Measurements from ENCODE around the gene MAML3. TPM values are rescaled to one million over a fixed set of nuclear protein-coding genes. Genes with fewer than 3 reads are reported as not detected.

MAML3 gene
- polyA plus RNA-seq, 3 donors, result 16.4 to 16.8 (median 16.8) TPM

GRCh38 chr4:140131675-140132229 is 22.2 kb downstream of the MAML3 start:
- no peak for DNase-seq (ENCODE audit: low read depth in 3 of 3, low spot score in 2 of 3)

DNA sequence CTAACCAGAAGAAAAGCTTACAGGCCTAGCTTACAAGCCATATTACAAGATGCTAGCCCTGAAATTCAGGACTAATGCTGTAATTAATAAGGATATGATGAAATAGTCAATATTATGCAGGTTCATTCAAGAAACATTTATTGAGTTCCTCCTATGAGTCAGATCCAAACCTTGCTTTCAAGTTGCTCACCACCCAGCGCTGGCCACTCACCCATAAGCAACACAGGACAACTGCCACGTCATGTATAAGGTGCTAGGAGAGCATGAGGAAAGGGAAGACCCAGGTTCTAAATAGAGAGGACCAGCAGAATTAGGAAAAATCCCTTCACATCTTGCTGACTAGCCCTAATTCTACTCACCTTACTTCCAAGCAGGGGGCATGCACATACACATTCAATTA is 23.3 kb downstream of the MAML3 start:
- no peak for DNase-seq (ENCODE audit: low read depth in 3 of 3, low spot score in 2 of 3)

- DNase-seq (ENCODE audit: low read depth in 3 of 3, low spot score in 2 of 3), result no peak
Measured at GRCh38 chr4:140127422-140127821, 26.6 kb downstream of the MAML3 start.

DNA sequence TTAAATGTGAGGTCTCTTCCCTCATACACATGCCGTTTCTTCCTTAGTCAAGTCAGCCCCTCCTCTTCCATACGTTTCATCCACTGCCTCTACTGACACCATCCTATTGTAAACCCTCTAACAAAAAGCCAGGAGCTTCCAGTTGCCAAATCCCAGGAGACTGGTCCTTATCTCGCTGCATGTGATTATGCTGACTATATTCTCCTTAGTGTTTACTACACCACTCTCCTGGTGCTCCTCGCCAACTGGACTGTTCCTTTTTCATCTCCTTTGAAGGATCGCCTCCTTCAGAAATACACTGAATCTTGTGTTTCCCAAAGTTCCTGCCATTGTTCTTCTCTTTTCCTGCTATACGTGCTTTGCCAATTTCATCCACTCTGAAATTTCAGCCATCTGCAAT is 27.7 kb downstream of the MAML3 start:
- DNase-seq (ENCODE audit: low read depth in 3 of 3, low spot score in 2 of 3), result no peak

DNA sequence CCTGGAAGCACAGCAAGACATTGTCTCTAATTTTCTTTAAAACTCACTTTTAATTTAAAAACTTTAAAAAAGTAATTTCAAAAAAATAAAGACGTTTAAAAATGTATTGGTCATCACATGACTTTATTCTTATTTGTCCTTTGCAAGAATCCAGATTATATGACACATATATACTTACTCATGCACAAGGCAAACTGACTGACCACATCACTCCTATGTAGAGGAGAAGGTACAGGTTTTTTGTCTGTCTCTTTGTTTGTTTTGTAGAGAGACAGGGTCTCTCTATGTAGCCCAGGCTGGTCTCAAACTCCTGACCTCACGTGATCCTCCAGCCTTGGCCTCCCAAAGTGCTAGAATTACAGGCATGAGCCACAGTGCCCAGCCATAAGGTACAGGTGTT is 28.6 kb downstream of the MAML3 start:
- DNase-seq (ENCODE audit: low read depth in 3 of 3, low spot score in 2 of 3), result no peak

DNA sequence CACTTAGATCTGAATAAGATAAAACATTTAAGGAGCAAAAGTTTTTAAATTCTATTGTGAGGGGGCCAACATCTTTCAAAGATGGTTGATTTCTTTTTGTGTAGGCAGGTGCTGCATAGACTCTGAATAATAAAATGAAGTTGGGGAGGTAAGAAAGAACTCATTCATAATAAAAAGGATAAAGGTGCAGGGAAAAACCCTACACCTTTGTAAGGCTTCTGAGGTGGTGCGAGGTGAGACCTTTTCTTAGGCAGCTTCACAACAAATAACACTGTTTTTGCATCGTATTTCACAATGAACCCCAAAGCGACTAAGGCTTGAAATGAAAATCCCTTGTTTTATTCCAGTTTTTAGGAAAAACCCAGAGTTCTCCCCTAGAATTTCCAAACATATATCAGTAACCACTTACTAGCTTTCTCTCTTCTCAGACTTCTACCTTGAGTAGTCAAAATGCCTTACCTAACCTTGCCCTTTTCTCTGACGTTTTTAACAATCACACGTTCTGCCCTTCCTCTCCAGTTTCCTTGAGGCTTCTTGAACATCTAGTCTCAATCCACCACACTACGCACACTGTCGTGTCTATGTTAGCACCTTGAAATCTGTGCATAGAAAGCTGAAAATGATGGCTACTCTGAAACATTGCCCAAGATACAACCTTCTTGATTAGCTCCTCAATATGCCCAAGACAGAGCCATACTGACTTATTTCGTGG is 30.2 kb downstream of the MAML3 start:
- no peak for DNase-seq (ENCODE audit: low read depth in 3 of 3, low spot score in 2 of 3)

DNA sequence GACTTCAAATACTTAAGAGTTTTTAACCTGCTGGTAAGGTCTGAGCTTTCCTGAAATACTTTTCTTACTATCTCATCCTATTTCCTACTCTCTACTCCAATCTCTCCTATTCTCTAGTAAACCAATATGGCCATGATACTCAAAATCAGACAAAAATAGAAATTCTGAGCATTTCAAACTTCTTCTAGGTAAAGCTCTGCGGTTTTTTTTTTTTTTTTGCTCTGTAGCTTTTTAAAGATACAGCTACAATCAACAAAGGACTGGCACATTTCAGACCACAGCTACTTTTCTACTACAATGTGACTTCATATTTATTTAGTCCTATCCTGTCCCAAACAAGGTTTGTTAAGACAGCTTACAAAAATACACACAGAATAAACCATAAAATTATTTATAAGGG is 31.1 kb downstream of the MAML3 start:
- no peak for DNase-seq (ENCODE audit: low read depth in 3 of 3, low spot score in 2 of 3)

DNA sequence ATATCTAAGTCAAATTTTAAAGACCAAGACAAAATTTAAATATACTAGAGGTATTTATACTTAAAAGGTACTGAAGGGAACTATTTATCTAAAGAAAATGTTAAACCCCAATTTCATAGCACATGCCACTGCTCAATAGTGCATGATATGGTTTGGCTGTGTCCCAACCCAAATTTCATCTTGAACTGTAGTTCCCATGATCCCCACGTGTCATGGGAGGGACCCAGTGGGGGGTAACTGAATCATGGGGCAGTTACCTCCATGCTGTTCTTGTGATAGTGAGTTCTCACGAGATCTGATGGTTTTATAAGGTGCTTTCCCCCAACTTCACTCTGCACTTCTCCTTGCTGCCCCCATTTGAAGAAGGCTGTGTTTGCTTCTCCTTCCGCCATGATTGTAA is 32.3 kb downstream of the MAML3 start:
- no peak for DNase-seq (ENCODE audit: low read depth in 3 of 3, low spot score in 2 of 3)

- no peak for DNase-seq (ENCODE audit: low read depth in 3 of 3, low spot score in 2 of 3)
Measured at GRCh38 chr4:140118931-140119640, 34.9 kb downstream of the MAML3 start.

DNA sequence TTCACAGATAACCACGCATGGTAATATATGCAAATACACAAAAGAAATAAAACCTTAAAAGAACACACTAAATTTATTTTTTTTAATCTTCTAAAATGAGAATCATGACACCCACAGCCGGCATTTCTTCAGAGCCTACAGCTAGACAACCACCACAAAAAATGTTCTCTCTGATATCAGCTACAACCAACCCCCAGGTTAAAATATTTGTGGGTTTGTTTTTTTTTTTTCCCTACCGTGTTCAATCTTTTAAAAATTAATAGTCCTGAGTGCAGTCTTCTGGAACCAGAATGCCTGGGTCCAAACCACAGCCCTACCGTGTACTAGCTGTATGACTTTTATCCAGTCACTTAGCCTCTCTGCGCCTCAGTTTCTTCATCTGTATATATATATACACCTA is 36.0 kb downstream of the MAML3 start:
- DNase-seq (ENCODE audit: low read depth in 3 of 3, low spot score in 2 of 3), result no peak

DNA sequence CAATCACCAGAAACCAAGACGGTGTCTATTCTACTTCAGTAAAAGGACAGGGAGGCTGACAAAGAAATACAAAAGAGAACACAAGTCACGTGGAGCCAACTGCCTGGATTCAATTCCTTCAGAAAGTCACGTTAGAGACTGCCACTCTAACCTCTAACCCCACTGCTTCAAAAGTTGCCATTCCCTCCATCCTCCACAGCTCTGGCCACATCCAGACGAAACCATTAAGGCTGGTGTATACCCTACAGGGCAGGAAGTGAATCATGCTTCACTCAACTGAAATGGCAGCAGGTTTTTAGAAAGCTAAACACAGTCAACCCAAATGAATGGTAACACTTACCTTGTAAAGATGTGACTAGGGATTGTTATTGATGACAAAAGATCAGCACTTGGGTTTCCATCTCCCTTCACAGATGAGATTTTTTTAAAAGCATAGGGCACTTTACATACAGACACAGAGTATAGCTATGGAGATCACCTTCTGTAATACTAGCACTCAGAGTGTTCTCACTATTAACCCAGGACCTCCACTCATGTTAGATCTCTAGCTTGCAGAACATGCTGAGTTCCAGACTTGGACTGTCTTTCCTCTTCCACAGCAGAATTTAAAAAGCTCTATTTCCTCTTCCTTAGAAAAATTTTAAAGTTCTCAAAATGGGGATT is 37.4 kb downstream of the MAML3 start:
- no peak for DNase-seq (ENCODE audit: low read depth in 3 of 3, low spot score in 2 of 3)

DNA sequence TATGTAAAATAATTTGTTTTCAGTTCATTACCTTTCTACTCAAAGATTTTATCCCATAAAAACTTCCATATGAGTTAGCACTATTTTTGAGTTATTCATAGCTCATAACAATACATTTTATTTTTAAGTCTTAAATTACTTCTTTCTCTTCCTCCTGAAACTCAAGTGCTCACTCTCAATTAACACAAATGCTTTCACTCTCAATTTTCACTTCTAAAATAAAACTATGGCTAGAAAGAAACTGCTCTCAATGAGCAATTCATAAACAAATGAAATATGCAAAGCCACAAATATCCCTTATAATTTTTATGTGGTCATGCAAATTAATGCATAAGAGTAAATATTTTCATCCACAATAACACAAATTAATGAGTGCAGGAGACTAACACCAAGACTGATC is 38.8 kb downstream of the MAML3 start:
- no peak for DNase-seq (ENCODE audit: low read depth in 3 of 3, low spot score in 2 of 3)

- no peak for DNase-seq (ENCODE audit: low read depth in 3 of 3, low spot score in 2 of 3)
Measured at GRCh38 chr4:140113653-140114052, 40.3 kb downstream of the MAML3 start.

- no peak for DNase-seq (ENCODE audit: low read depth in 3 of 3, low spot score in 2 of 3)
Measured at GRCh38 chr4:140112576-140112975, 41.4 kb downstream of the MAML3 start.

DNA sequence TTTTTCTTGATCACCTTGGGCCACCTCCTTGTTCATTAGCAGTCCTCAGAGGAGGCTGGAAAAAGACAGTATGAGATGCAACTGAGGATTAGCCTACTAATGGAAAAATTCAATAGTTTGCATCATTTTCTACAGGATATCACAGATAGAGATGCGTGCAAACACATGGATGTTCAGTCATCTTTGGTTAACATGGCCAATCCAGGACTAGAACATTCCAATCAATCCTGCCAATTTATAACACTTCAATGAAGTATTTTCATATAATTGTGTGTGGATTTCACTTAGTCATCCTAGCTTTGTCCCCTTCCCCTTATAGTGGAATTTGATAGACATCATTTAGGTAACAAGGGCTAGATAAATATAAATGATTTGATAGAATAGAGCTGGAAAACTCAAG is 42.7 kb downstream of the MAML3 start:
- no peak for DNase-seq (ENCODE audit: low read depth in 3 of 3, low spot score in 2 of 3)

DNA sequence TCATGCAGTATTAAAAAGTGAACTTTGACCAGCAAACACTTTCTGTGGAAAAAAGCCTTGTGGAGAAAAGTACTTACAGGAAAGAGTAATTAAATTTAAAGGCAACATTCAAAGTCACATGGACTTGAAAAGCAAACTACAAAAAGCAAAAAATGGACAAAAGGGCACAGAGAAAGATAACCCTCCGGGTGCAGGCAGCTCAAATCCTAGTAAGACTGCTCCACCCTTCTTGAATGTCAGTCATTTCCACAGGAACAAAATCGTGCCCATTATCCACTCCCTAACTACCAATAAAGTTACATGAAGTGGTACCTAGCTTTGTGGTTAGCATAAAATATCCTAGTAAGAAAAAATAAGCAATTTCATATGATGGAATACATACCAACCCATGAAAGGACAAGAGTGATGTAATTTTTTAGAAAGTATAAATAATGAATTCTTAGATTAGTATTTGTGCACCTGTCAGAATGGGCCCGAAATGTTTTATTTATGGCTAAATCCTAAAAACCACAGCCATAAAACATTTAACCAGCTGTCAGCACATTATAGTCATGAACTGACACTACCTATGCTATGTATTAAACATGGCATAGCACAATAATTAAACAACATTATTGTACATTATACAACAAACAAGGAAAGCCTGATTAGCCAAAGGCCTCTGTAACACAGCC is 43.3 kb downstream of the MAML3 start:
- no peak for DNase-seq (ENCODE audit: low read depth in 3 of 3, low spot score in 2 of 3)

- DNase-seq (ENCODE audit: low read depth in 3 of 3, low spot score in 2 of 3), result no peak
Measured at GRCh38 chr4:140109737-140110136, 44.2 kb downstream of the MAML3 start.

GRCh38 chr4:140109292-140109691 is 44.7 kb downstream of the MAML3 start:
- DNase-seq (ENCODE audit: low read depth in 3 of 3, low spot score in 2 of 3), result no peak

GRCh38 chr4:140108713-140109230 is 45.2 kb downstream of the MAML3 start:
- no peak for DNase-seq (ENCODE audit: low read depth in 3 of 3, low spot score in 2 of 3)

- DNase-seq (ENCODE audit: low read depth in 3 of 3, low spot score in 2 of 3), result no peak
Measured at GRCh38 chr4:140108243-140108642, 45.7 kb downstream of the MAML3 start.

DNA sequence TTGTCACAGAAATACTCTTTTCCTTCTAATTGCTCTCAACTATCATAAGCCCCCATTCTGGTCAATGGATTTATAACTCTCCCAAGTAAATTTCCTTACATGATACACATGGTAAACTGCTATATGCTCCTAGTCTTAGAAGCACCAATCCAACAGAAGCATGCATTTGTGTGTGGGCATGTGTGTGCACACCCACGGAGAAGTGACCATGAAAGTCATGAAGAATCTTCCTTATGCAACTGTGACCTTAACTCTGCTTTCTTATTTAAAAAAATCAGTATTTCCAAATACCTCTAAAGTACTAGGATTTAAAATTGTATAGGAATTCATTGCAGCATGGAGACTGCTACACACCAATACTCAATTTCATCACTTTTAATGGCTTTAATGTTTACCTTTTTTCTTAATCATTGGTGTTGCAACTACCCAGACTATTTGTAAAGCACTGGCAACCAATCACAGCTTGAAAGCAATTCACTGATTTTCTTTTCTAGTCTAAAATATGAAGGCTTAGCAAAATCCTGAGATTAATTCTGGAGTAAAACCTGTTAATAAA is 47.6 kb downstream of the MAML3 start:
- no peak for DNase-seq (ENCODE audit: low read depth in 3 of 3, low spot score in 2 of 3)
